ENCODE results near the gene OCA2. TPM values are rescaled to one million over a fixed set of nuclear protein-coding genes. Genes with fewer than 3 reads are reported as not detected.

OCA2 gene
- total RNA-seq, 2 donors from 2014 or later = 0.31 TPM; not detected in 1

DNA sequence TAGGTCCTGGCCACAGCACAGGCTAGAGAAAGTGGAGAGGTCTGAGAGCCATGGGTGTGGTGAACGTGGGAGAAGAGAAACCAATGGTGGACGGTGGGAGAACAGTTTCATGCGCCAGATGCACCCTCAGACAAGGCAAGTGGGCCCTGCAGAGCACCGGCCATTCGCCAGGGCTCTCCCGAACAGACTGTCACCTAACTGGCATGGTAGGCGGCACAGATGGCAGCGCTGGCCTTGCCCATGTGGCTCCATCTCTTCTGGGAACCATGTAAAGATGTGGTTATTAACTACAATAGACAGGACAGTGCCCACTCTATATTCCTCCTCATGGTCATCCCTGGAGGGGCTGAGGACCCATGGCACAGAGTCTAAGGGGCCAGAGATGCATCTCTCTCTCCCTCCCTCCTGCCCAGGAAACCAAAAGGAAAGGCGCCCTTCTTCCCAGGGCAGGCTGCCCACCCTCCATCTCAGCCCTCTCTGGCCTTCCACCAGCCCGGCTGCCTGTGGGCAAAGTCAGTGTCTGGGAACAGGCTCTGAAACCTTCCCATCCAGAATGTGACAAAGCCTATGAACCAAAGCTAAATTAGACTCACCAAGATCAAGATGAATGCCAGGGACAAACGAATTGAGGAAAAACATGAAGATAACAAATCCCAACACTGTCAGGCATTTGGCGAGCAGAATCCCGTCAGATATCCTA lies 147.8 kb downstream of the OCA2 start:
- TF ChIP-seq, protein P1, sequence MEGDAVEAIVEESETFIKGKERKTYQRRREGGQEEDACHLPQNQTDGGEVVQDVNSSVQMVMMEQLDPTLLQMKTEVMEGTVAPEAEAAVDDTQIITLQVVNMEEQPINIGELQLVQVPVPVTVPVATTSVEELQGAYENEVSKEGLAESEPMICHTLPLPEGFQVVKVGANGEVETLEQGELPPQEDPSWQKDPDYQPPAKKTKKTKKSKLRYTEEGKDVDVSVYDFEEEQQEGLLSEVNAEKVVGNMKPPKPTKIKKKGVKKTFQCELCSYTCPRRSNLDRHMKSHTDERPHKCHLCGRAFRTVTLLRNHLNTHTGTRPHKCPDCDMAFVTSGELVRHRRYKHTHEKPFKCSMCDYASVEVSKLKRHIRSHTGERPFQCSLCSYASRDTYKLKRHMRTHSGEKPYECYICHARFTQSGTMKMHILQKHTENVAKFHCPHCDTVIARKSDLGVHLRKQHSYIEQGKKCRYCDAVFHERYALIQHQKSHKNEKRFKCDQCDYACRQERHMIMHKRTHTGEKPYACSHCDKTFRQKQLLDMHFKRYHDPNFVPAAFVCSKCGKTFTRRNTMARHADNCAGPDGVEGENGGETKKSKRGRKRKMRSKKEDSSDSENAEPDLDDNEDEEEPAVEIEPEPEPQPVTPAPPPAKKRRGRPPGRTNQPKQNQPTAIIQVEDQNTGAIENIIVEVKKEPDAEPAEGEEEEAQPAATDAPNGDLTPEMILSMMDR (IDR thresholded peaks at IDR 0.05) = no peak

DNA sequence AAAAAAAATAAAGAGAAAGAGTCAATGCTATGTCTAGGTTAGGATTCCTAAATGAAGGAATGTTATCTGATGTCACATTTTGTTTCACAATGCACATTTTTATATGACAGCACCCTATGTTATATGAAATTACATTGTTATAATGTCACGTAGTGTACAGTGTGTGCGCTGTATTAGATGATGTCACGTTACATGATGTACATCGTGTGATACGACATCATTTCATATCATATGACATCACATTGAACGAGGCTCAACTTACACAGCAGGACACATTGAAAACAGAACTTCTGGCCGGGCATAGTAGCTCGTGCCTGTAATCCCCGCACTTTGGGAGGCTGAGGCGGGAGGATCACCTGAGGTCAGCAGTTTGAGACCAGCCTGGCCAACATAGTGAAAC lies 150.0 kb downstream of the OCA2 start:
- TF ChIP-seq, protein P1 (IDR thresholded peaks at IDR 0.05) = no peak
- no peak overlapping the region for H3K4me3 ChIP-seq
- H3K27ac ChIP-seq = no peak overlapping the region
- no peaks in the 10 kb centered on the region for H3K36me3 ChIP-seq
- no peak for DNase-seq (ENCODE audit: low spot score)
- H3K4me1 ChIP-seq = no peaks in the 10 kb centered on the region
- H3K9me3 ChIP-seq = no peaks in the 10 kb centered on the region
- no peaks in the 10 kb centered on the region for H3K27me3 ChIP-seq

More for the DNA sequence above, 147.8 kb downstream of the OCA2 start:
- Histone ChIP-seq H3K36me3 (no peaks in the 10 kb centered on the region), H3K27me3 (no peaks in the 10 kb centered on the region), H3K27ac (no peak overlapping the region), H3K4me1 (no peaks in the 10 kb centered on the region), H3K4me3 (no peak overlapping the region), H3K9me3 (no peaks in the 10 kb centered on the region)
- DNase-seq (ENCODE audit: low spot score) = no peak

DNA sequence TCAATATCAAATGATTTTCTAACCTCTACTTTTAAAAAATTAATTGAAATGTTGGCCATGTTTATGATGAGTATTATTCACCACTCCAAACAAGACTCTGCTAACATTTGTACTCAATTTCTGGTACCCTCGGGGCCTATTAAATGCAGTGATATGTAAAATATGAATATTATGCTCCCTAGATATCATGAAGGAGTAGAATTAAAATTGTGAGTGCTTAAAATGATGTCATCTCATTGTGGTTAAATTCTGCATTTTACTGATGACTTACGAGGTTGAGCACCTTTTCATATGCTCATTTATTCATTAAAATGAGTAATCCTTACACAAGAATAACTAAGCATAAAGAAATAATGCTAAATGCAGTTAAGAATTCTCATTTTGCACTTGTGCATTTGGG lies 159.9 kb downstream of the OCA2 start:
- DNase-seq (ENCODE audit: low spot score) = no peak
- Histone ChIP-seq H3K27me3 (no peaks in the 10 kb centered on the region), H3K27ac (no peak overlapping the region), H3K9me3 (no peaks in the 10 kb centered on the region), H3K4me1 (no peaks in the 10 kb centered on the region), H3K4me3 (no peak overlapping the region), H3K36me3 (no peaks in the 10 kb centered on the region)
- TF ChIP-seq, protein P1 (IDR thresholded peaks at IDR 0.05) = no peak

DNA sequence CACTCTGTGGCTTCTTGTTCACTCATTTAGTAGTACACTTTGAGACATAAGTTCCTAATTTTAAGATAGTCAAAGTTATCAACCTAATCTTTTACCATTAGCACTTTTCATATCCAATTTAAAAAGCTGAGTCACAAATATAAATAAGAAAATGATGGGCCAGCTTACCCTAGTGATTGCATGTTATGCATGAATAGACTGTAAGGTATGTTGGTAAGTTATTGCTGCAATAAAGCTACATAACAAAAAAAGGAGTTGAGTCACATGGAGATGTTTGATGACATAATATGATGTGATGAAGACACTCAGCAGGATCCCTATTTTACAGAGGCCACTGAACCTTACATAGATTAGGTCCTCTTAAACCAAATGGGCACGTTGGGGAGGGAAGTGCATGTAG lies 161.3 kb downstream of the OCA2 start:
- Histone ChIP-seq H3K27ac (no peak overlapping the region), H3K36me3 (no peaks in the 10 kb centered on the region), H3K4me1 (no peaks in the 10 kb centered on the region), H3K27me3 (no peaks in the 10 kb centered on the region), H3K9me3 (peaks cover 1 to 6% of the 10 kb centered on the region in 2 donors), H3K4me3 (no peak overlapping the region)
- no peak for DNase-seq (ENCODE audit: low spot score)
- TF ChIP-seq, protein P1 (IDR thresholded peaks at IDR 0.05) = no peak

DNA sequence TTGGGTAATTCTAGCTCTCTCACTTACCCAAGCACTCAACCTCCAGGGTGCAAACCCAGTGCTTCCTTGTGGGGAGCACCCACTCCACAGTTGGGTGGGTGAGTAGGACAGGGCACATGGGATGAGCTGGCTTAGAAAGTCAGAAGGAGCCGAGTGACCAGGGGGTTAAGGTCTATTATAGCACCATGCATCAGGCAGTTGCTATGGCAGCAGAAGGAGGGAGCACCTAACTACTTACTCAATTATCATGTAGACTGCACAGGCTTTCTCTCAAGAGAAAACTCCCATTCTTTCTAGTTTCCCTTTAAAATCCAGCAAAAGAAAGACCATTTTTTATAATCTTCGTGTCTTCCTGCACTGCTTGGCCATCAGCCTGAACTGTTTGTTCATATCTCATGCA lies 163.0 kb downstream of the OCA2 start:
- DNase-seq (ENCODE audit: low spot score) = no peak
- H3K4me3 ChIP-seq = no peak overlapping the region
- TF ChIP-seq, protein P1 (IDR thresholded peaks at IDR 0.05) = no peak

DNA sequence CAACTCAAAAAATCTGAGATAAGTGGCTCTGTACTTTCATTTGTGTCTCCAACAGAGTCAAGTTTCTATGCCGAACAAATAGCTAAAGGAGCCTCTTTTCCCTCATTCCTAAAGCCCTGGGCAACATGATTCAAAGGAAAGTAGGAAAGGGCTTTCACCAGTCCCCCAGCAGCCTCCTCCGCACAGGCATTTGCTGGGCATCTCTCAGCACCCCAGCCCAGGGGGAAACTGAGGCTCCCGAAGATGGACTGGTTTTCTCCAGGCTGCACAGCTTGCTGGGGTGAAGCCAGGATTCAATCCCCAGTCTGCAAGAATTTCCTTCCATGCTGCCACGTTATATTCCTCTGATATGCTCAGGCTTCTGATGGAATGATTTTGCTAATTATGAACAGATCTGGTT lies 163.8 kb downstream of the OCA2 start:
- Histone ChIP-seq H3K9me3 (peaks cover 7 to 24% of the 10 kb centered on the region in 2 donors), H3K27me3 (no peaks in the 10 kb centered on the region), H3K36me3 (no peaks in the 10 kb centered on the region), H3K27ac (no peak overlapping the region), H3K4me1 (no peaks in the 10 kb centered on the region), H3K4me3 (no peak overlapping the region)
- TF ChIP-seq, protein P1 (IDR thresholded peaks at IDR 0.05) = no peak
- DNase-seq (ENCODE audit: low spot score) = no peak

More for the DNA sequence above, 163.0 kb downstream of the OCA2 start:
- Histone ChIP-seq H3K9me3 (peaks cover 7 to 23% of the 10 kb centered on the region in 2 donors), H3K27ac (no peak overlapping the region), H3K4me1 (no peaks in the 10 kb centered on the region), H3K36me3 (no peaks in the 10 kb centered on the region), H3K27me3 (no peaks in the 10 kb centered on the region)

All from right atrium auricular region (tissue), 2 donors.